GM23338 (cell line): ENCODE data around the gene CNGA1.
"Not testable (repeated sequence)": the region's sequence is repeated elsewhere in the genome, so short reads cannot be mapped to it uniquely, and the experiment has no call there.

Experiments used
- EZH2 ChIP-seq: fragments of 200-600 bp; sonication (generic); IDR thresholded peaks from one replicate; pipeline ENCODE4 v1.8.0; 2017; ENCODE audit warnings: antibody characterized with exemption, mild to moderate bottlenecking, low read depth; ENCODE audit not compliant: unreplicated experiment
- EZH2phosphoT487 ChIP-seq: fragments of 200-600 bp; sonication (generic); IDR thresholded peaks from one replicate; pipeline ENCODE4 v1.8.1; 2018; ENCODE audit warnings: antibody characterized with exemption; ENCODE audit not compliant: unreplicated experiment
- TF ChIP-seq, protein P1 (sequence below), 2 experiments: fragments of 200-600 bp in 1 of 2; sonication (generic) in 1 of 2; conservative IDR thresholded peaks; 2 replicates each; pipeline versions ENCODE4 v1.5.1 to v1.6.1; 2016 to 2017; ENCODE audit warnings: antibody characterized with exemption in 2 of 2, low read depth in 2 of 2, mild to moderate bottlenecking in 2 of 2, moderate library complexity in 1 of 2

DNA sequence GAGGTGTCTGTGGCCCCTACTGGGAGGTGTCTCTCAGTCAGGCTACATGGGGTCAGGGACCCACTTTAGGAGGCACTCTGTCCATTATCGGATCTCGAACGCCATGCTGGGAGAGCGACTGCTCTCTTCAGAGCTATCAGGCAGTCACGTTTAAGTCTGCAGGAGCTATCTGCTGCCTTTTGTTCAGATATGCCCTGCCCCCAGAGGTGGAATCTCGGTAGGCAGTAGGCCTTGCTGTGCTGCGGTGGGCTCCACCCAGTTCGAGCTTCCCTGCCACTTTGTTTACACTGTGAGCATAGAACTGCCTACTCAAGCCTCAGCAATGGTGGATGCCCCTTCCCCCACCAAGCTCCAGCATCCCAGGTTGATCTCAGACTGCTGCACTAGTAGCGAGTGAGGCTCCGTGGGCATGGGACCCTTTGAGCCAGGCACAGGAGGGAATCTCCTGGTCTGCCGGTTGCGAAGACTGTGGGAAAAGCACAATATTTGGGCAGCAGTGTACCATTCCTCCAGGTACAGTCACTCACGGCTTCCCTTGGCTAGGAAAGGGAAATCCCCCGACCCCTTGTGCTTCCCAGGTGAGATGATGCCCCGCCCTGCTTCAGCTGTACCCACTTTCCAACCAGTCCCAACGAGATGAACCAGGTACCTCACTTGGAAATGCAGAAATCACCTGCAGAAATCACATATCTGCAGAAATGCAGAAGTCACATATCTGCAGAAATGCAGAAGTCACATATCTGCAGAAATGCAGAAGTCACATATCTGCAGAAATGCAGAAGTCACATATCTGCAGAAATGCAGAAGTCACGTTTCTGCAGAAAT, 93.8 kb downstream of the CNGA1 start:
- TF ChIP-seq EZH2phosphoT487, EZH2: not testable (repeated sequence)
- TF ChIP-seq, protein P1, sequence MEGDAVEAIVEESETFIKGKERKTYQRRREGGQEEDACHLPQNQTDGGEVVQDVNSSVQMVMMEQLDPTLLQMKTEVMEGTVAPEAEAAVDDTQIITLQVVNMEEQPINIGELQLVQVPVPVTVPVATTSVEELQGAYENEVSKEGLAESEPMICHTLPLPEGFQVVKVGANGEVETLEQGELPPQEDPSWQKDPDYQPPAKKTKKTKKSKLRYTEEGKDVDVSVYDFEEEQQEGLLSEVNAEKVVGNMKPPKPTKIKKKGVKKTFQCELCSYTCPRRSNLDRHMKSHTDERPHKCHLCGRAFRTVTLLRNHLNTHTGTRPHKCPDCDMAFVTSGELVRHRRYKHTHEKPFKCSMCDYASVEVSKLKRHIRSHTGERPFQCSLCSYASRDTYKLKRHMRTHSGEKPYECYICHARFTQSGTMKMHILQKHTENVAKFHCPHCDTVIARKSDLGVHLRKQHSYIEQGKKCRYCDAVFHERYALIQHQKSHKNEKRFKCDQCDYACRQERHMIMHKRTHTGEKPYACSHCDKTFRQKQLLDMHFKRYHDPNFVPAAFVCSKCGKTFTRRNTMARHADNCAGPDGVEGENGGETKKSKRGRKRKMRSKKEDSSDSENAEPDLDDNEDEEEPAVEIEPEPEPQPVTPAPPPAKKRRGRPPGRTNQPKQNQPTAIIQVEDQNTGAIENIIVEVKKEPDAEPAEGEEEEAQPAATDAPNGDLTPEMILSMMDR (conservative IDR thresholded peaks at IDR 0.05; ENCODE audit: low read depth in 2 of 2) = not testable (repeated sequence)
